Fibroblast of mammary gland (primary cell): Measurements from ENCODE around the gene PSD4.

Source experiments
- DNase-seq: peaks from one replicate; pipeline ENCODE4 v3.0.0-alpha.2; 2010; ENCODE audit warnings: low read depth
- H3K4me3 ChIP-seq: 2 replicates; pipeline ENCODE4 v1.5.1; 2011; ENCODE audit warnings: low read depth, mild to moderate bottlenecking, low read length, moderate library complexity; ENCODE audit not compliant: control insufficient read depth
- CTCF ChIP-seq: conservative IDR thresholded peaks from 2 replicates; pipeline ENCODE4 v1.5.1; 2011; ENCODE audit warnings: low read depth, low read length, inconsistent platforms; ENCODE audit not compliant: control insufficient read depth, insufficient read depth

Gene PSD4

GRCh38 chr2:113187771-113188170 lies 14.0 kb downstream of the PSD4 start:
- H3K4me3 ChIP-seq, result no peak overlapping the region
- DNase-seq, result no peak
- TF ChIP-seq CTCF, result no peak

- TF ChIP-seq CTCF, result no peak
- DNase-seq, result no peak
- H3K4me3 ChIP-seq, result no peak overlapping the region
Measured at GRCh38 chr2:113190871-113191270, 17.1 kb downstream of the PSD4 start.

- H3K4me3 ChIP-seq, result no peak overlapping the region
- DNase-seq, result no peak
- TF ChIP-seq CTCF, result no peak
Measured at GRCh38 chr2:113192459-113193100, 18.8 kb downstream of the PSD4 start.

GRCh38 chr2:113195923-113196501 lies 22.2 kb downstream of the PSD4 start:
- TF ChIP-seq CTCF, result no peak
- H3K4me3 ChIP-seq, result no peak overlapping the region
- DNase-seq, result no peak

- DNase-seq, result no peak
- TF ChIP-seq CTCF, result no peak
- H3K4me3 ChIP-seq, result no peak overlapping the region
Measured at GRCh38 chr2:113196839-113197238, 23.1 kb downstream of the PSD4 start.

- H3K4me3 ChIP-seq, result no peak overlapping the region
- no peak for TF ChIP-seq CTCF
- no peak for DNase-seq
Measured at GRCh38 chr2:113197347-113198047, 23.7 kb downstream of the PSD4 start.
